ENCODE results near the gene FAM168A.
A peak's percentile ranks its signal among the peaks of the same experiment; 100 is the strongest.
"Not testable (repeated sequence)": the region's sequence is repeated elsewhere in the genome, so short reads cannot be mapped to it uniquely, and the experiment has no call there.

FAM168A gene

DNA sequence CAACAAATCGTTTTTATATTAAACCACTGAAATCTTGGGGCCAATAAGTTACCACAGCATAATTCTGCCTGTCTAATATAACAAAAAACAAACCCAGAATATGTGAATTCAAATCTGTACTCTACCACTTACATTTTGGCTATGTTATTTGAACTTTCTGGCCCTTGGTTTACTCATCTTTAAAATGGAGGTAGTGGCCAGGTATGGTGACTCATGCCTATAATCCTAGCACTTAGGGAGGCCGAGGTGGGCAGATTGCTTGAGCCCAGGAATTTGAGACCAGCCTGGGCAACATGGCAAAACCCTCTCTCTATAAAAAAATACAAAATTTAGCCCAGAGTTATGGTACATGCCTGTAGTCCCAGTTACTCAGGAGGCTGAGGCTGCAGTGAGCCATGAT lies 84.2 kb downstream of the FAM168A start:
- no peak for DNase-seq

- DNase-seq = no peak
Measured at GRCh38 chr11:73510877-73511276, 87.0 kb downstream of the FAM168A start.

DNA sequence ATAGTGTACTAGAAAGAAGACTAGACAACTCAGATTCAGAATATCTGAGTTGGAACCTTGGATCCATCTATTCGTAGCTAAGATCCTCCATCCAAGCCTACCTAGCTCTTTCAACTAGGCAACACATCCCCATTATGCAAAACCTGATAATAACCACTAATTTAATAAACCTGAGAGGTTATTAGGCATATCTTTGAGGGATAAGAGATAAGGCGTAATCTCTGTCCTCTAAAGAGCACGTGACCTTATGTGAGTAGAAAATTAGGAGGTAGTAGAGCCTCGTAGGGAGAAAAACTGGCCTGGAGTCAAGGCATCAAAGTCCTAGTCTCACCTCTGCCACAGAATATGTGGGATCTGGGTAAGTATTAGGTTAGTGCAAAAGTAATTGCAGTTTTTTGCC lies 87.8 kb downstream of the FAM168A start:
- no peak for DNase-seq

DNA sequence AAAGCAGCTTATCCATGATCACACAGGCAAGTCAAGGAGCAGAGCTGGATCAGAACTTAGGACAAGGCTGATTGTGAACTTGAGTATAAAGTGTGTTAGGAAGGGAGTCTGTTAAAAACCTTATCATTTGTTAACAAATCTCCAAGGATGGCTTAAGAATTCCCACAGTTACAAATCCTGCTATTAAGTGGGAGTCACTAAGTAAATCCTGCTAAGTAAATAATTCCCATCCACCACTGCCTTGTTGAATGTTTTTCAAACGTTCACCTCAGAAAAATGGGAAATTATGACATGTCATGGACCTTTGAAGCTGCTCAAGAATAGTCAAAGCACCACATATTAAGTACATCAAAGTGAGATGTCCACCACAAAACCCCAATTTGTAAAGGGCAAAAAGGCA lies 88.7 kb downstream of the FAM168A start:
- no peak for DNase-seq

DNA sequence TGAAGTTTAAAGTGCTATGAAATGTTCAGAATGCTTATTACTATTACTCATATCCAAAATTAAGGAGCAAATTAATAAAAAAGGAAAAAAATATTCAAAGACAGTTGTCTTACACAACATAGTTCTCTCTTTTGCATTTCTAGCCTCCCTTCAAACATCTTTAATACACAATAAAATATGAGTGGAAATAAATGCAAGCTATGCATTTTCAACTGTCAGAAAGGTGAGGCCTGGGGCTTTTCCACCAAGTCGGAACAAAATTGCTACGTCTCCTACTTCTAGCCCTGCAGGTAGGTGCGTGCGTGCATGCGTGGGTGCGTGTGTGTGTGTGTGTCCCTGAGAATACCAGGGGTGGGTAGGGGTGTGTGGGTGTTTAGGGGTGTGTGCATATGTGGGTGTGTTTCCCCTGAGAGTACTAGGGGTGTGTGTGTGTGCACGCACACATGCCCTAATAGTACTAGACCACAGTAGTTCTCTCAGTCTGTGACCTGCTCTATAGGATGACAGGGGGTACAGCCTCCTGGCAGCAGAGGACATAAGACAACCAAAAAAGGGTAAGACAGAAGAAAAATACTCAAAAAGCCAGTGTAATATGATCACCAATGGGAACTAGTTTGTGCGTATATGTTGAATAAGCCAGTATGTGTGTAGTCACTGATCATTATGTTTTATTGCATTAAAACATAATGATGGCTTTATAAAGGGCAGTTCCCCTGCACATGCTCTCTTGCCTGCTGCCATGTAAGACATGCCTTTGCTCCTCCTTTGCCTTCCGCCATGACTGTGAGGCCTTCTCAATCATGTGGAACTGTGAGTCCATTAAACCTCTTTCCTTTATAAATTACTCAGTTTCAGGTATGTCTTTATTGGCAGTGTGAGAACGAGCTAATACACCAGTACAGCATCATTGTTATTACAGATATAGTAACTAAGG lies 89.4 kb downstream of the FAM168A start:
- no peak for DNase-seq

DNA sequence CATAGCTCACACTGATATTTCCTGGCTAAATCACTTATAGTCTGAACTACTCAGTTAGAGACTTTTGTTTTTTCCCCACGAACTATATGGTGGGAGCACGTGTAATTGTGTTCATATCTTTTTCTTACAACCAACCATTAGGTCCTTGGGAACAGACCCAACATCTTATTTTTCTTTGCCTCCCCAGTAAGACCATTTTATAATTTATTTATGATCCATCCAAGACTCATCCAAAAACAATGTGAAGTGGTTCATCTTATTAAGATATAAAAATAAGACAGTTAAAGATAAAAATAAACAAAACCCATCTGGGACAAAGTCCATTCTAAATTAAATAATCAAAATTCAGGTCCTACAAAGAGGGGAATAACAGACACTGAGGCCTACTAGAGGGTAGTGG lies 90.8 kb downstream of the FAM168A start:
- DNase-seq = no peak

DNA sequence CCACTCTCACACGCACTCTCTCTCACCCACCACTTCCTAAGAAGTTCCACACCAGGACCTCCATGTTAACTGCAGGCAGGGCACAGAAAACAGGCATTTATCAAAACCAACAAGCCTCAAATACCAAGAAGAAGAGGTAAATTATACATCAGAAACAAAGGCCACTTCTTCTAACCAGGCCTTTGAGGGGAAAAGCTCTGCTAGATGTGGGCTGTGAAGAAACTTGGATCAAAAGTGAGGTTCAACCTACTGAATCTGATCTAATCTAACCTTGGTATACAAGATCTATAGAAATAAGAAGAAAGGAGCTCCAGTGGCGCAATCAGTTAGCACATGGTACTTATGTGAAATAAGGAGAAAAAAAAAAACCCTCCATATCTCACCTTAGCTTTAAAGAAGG lies 91.9 kb downstream of the FAM168A start:
- no peak for DNase-seq

- no peak for DNase-seq
Measured at GRCh38 chr11:73498343-73498742, 99.6 kb downstream of the FAM168A start.

- no peak for DNase-seq
Measured at GRCh38 chr11:73496134-73496533, 101.8 kb downstream of the FAM168A start.

DNA sequence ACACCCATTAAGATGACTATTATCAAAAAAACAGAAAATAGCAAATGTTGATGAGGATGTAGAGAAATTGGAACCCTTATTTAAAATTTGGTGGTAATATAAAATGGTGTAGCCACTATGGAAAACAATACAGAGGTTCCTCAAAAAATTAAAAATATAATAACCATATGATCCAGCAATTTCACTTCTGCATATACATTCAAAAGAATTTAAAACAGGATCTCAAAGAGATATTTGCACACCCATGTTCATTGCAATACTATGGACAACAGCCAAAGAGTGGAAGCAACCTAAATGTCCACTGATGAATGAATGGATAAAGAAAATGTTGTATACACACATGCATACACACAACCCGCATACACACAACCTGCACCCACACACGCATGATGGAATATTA lies 102.2 kb downstream of the FAM168A start:
- no peak for DNase-seq

GRCh38 chr11:73493956-73494598 lies 103.8 kb downstream of the FAM168A start:
- peak; percentile 41 for DNase-seq

DNA sequence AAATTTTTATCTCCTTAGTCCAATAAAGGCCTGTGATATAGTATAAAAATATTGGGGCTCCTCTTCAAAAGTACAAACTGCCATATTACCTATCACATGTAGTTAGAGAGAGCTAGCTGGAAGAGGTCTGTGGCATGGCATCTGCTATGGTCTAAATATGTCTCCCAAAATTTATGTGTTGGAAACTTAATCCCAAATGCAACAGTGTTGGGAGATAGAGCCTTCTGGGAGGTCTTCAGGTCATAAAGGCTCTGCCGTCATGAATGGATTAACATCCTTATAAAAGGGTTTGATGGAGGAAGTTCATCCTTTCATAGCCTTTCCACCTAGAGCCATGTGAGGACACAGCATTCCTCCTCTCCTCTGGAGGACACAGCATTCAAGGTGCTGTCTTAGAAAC lies 116.3 kb downstream of the FAM168A start:
- no peak for DNase-seq

DNA sequence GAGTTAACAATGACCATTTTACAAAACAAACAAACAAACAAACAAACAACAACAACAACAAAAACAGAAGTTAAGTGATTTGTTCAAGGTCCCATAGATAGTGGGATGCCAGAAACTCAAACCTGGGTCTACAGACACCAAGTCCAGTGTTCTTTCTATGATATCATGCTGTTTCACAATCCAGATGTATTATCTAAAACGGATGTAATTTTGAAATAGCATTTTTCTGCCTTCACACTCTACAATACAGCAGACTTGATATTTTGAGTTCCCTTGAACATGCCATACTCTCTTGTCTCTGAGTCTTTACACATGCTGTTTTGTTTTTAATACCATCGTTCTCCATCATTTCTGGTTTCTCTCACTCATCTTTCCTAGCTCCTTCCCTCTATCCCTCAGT lies 117.2 kb downstream of the FAM168A start:
- DNase-seq = peak; percentile 25

DNA sequence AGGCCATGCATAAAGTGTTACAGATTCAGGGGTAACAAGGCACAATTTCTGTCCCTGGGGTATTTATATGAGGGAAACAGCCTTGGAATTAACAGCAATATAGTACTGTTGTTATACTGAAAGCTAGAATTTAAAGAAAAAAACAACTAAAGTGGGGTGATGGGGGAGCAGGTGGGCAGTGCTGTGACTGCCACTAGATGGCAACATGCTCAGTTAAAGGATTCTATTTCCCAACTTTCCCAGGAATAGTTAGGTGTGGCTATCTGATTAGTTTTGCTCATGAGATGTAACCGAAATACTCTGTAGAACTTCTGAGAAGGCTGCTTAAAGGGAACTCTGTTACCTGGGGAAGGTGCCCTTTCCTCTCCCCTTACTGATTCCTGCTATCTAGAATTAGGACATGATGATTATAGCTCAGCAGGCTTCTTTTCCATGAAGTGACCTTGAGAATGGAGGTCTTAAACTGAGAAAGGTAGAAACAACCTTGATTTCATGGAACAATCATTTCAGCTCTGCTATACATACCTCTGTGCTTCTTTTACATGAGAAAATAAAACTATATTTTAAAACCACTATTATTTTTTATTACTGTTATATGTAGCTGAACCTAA lies 119.1 kb downstream of the FAM168A start:
- peak; percentile 35 for DNase-seq

DNA sequence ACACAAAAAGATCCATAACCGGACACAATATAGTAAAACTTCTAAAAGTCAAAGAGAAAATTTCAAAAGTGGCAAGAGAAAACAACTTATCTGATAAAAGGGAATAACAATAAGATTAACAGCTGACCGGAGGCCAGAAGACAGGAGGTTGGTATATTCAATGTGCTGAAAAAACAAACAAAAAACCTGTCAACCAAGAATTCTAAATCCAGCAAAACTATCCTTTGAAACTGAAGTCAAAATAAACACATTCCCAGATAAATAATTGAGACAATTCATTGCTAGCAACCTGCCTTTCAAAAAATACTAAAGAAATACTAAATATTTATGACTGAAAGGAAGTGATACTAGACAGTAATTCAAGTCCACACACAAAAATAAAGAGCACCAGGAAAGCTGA lies 120.4 kb downstream of the FAM168A start:
- no peak for DNase-seq

DNA sequence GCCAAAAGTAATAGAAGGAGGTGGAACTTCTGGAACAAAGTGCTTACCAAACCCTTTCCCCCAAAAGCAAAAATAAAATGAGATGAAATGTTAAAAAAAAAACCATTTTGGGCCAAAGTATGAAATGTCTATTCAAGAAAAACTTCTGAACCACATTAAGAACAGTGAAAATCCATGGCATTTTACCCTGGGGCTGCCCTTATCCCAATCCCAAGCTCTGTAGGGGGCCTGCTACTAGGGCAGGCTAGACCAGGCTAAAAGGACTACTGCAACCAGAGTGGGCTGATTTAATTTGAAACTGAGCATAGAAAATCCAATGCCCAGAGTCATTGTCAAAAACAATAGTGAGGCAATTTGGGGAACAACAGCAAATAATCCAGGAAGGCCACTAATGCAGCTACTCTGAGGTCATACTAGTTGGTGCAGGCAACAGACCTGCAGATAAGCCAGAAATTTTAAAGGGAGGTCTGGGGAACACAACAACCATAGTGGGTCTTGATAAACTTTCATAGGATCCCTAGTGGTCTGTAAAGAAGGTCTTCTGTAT lies 122.3 kb downstream of the FAM168A start:
- DNase-seq = no peak

DNA sequence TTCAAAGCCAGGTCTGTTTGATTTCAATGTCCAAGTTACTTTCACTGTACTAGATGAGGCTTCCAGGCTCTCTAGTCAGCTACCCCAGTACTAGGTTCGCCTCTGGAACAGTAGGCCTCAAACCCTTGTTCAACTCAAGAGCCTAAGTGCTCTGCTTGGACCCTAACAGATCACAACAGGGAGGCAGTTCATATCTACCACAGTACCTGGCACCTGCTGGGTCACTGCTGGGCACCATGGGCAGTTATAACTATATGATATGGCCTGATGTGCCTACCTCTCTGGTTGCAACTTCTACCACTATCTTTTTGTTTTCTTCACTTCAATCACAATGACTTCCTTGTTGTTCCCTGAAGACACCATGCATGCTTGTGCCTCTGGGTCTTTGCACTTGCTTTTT lies 124.7 kb downstream of the FAM168A start:
- DNase-seq = no peak

GRCh38 chr11:73470036-73470612 lies 127.8 kb downstream of the FAM168A start:
- not testable (repeated sequence) for DNase-seq

DNA sequence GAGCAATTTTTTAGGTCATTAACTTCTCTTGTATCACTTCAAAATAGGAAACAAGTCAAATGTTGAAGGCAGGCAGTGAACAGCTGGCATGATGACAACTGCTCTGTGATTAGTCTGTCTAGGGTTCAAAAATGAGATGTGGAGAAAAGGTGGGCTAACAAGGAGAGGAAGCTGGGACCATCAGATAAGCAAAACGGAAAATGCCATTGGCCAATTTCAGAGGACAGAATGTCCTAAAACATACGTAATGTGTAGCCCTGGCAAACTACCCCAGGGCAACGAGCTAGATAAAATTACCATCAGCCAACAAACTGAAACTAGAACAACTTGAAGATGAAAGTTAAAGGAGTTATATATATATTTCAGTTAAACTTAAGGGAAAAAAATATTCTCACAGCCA lies 128.5 kb downstream of the FAM168A start:
- no peak for DNase-seq

DNA sequence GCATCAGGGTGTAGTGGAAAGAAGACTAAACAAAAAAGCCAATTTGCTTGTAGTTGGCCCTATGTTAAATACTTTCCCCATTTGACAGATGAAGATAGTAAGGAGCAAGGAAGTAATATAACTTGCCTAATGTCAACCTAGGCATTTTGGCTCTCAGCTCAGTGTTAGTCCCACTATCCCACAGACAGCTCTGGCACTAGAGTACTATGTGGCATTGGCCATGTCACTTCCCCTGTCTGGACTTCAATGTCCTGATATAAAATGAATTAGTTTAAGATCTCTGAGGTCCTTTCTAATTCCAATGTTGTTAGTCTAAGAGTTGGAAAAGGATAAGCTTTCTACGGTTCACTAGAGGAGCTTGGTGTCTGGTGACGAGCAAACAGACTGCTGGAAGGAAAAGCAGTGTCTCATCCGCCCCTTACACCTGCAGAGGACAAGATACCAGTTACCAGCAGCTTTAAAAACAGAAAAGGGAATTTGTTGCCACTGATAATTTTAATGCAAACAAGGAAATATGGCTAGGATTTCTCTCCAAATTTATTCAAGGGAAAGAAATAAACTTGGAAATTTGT lies 129.2 kb downstream of the FAM168A start:
- no peak for DNase-seq

DNA sequence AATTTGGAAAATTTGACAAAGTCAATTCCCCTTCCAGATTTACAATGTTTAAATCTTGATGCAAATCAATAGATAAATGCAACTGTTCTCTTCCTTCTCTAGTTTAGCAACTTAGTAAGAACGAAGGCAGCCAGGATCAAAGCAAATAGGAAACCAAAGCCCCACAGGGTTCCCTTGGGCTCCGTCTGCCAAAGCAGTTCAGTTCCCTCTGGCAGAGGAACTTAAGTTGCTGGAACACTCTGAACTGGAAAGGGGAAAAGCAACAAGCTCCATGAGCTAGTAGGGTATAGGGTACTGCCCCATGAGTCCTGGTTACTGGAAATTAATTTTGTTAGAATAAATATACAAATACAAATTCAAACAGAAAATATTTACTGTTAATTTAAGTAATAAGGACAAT lies 130.4 kb downstream of the FAM168A start:
- no peak for DNase-seq

DNA sequence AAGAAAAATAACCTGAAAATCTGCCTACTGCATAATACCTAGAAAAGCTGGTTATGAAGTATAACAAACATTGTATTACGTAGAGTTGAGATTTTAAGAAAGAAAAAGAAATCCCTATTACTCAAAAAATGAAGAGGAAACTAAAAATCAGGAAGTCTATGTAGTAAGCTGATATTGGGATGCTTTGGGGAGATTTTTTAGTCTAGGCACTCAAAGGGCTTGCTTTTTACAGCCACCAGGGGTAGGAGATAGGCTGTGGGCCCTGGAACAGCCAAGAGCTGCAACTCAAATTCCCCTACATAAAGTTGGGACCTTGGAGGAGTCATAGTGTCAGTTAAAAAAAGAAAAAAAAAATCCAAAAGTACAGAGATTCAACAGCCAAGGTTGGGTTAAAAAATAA lies 131.3 kb downstream of the FAM168A start:
- no peak for DNase-seq

DNA sequence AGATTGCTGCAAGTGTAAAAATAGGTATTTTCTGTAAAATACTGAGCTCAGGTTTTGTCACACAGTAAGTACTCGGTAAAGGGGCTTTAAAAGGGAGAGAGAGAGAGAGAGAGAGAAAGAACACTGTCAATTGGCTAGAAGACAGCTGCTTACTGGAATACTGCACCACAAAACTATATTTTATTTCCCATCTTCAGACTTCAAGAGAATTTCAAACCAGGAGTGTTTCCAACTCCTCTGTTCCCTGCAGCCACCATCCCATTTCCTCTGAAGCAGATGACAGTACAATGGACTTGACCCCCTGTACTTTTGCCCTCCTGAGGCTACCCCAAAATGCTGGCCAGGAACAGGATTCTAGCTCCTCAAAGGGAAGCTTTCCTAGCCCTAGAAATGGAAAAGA lies 132.0 kb downstream of the FAM168A start:
- DNase-seq = no peak
